Endothelial cell of umbilical vein (primary cell): ENCODE measurements around the gene CDK19.

ENCODE experiments used
- CTCF ChIP-seq, 2 donors: IDR thresholded peaks; 1 replicate in 1 of 2; 2 replicates in 1 of 2; pipeline ENCODE4 v1.5.1; 2011; ENCODE audit warnings: low read length in 2 of 2, mild to moderate bottlenecking in 2 of 2, moderate library complexity in 2 of 2, control low read depth in 1 of 2, inconsistent platforms in 1 of 2, low read depth in 1 of 2; ENCODE audit not compliant: insufficient read depth in 1 of 2; ENCODE audit errors: extremely low read depth in 1 of 2
- EZH2 ChIP-seq: IDR thresholded peaks from 2 replicates; pipeline ENCODE4 v1.6.1; 2012; ENCODE audit warnings: borderline replicate concordance, low read depth, mild to moderate bottlenecking, moderate library complexity, low read length, inconsistent platforms; ENCODE audit not compliant: severe bottlenecking
- FOS ChIP-seq: IDR thresholded peaks from 2 replicates; pipeline ENCODE4 v1.6.1; 2011; ENCODE audit warnings: mild to moderate bottlenecking, low read length, moderate library complexity, borderline replicate concordance; ENCODE audit not compliant: insufficient read depth
- JUN ChIP-seq: IDR thresholded peaks from 2 replicates; pipeline ENCODE4 v1.6.1; 2011; ENCODE audit warnings: borderline replicate concordance, low read depth; ENCODE audit not compliant: insufficient read length, insufficient read depth
- MAX ChIP-seq: IDR thresholded peaks from 2 replicates; pipeline ENCODE4 v1.6.1; 2011; ENCODE audit not compliant: insufficient read depth, insufficient read length
- MYC ChIP-seq: IDR thresholded peaks from one replicate; pipeline ENCODE4 v1.6.1; 2011; ENCODE audit warnings: mild to moderate bottlenecking, low read depth, low read length
- POLR2A ChIP-seq: IDR thresholded peaks from 2 replicates; pipeline ENCODE4 v1.6.1; 2012; ENCODE audit warnings: low read depth, mild to moderate bottlenecking, control low read depth, low read length
- POLR2AphosphoS5 ChIP-seq: IDR thresholded peaks from 2 replicates; pipeline ENCODE4 v1.6.1; 2012; ENCODE audit warnings: low read depth, mild to moderate bottlenecking, control low read depth, low read length, moderate library complexity; ENCODE audit not compliant: insufficient read depth

GRCh38 chr6:110567957-110568696 is 247.1 kb downstream of the CDK19 start:
- TF ChIP-seq CTCF (IDR thresholded peaks at IDR 0.05; ENCODE audit: extremely low read depth in 1 of 2, insufficient read depth in 1 of 2, low read depth in 1 of 2, low read length in 2 of 2): no peak
- no peak for TF ChIP-seq POLR2AphosphoS5
- no peak for TF ChIP-seq POLR2A
- no peak for TF ChIP-seq MYC
- no peak for TF ChIP-seq MAX
- no peak for TF ChIP-seq EZH2
- no peak for TF ChIP-seq JUN
- TF ChIP-seq FOS: no peak
